ENCODE data around the gene GAS6.
"Not testable (repeated sequence)": the region's sequence is repeated elsewhere in the genome, so short reads cannot be mapped to it uniquely, and the experiment has no call there.

- TF ChIP-seq CTCF, POLR2A (IDR thresholded peaks at IDR 0.05): not testable (repeated sequence)
These were observed 4.0 kb upstream of the GAS6 start for GRCh38 chr13:113867913-113868312.
